Chondrocyte (in vitro differentiated cells): ENCODE measurements around the gene BCAS4. TPM values are rescaled to one million over a fixed set of nuclear protein-coding genes. Genes with fewer than 3 reads are reported as not detected.

ENCODE experiments used
- DNase-seq: peaks from one replicate; pipeline ENCODE4 v3.0.0; 2021; ENCODE audit warnings: mixed read lengths, low spot score
- H3K27ac Mint-ChIP-seq: one replicate; pipeline ENCODE4 v1.8.0; 2021; ENCODE audit warnings: mild to moderate bottlenecking, moderate library complexity, mixed read lengths; ENCODE audit not compliant: unreplicated experiment
- H3K27me3 Mint-ChIP-seq: 2 replicates; pipeline ENCODE4 v1.8.0; 2021; ENCODE audit warnings: low read depth, mixed read lengths
- H3K36me3 Mint-ChIP-seq: 2 replicates; pipeline ENCODE4 v1.8.0; 2021; ENCODE audit warnings: low read depth, mixed read lengths
- H3K4me1 Mint-ChIP-seq: 2 replicates; pipeline ENCODE4 v1.8.0; 2021; ENCODE audit warnings: low read depth, mild to moderate bottlenecking, mixed read lengths
- H3K4me3 Mint-ChIP-seq: one replicate; pipeline ENCODE4 v1.8.0; 2021; ENCODE audit warnings: mild to moderate bottlenecking, moderate library complexity, mixed read lengths; ENCODE audit not compliant: unreplicated experiment
- H3K9me3 Mint-ChIP-seq: 2 replicates; pipeline ENCODE4 v1.8.0; 2021; ENCODE audit warnings: low read depth, mixed read lengths
- CTCF ChIP-seq: fragments of 200-600 bp; sonication (generic); IDR thresholded peaks from 2 replicates; pipeline ENCODE4 v1.5.0; 2021; ENCODE audit warnings: antibody characterized with exemption, mild to moderate bottlenecking, moderate library complexity
- total RNA-seq: library from RNA; stranded (reverse); gene quantifications from 3 replicates; pipeline ENCODE4 v1.2.1, GENCODE V29; 2021

BCAS4 gene
- total RNA-seq, 1 donor from 2014 or later = 7.6 TPM

DNA sequence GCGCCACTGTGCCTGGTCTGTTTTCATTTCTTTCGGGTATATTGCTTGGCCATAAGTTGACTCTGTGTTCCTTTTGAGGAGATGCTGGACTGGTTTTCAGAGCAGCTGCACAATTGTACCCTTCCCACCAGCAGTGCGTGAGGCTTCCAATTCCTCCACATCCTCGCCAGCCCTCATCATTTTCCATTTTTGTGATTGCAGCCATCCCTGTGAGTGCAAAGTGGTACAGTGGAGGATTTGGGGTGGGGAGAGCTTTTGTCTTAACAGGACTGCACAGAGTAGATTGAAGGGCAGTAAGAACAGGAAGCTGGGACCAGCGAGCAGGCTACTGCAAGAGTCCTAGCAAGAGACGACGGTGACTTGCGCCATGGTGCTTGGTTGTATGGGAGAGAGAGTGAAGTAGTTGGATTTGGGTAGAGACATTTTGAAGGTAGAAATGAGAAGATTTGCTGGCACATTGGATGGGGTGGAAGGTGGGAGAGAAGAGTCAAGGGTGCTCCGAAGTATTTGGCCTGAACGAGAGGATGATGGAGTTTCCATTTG lies 18.3 kb downstream of the BCAS4 start:
- H3K9me3 Mint-ChIP-seq = peaks cover 5% of the 10 kb centered on the region
- no peaks in the 10 kb centered on the region for H3K36me3 Mint-ChIP-seq
- H3K27me3 Mint-ChIP-seq = no peaks in the 10 kb centered on the region
- no peak overlapping the region for H3K4me3 Mint-ChIP-seq
- no peak overlapping the region for H3K27ac Mint-ChIP-seq
- DNase-seq = no peak
- TF ChIP-seq CTCF = no peak
- H3K4me1 Mint-ChIP-seq = peaks cover 15% of the 10 kb centered on the region

DNA sequence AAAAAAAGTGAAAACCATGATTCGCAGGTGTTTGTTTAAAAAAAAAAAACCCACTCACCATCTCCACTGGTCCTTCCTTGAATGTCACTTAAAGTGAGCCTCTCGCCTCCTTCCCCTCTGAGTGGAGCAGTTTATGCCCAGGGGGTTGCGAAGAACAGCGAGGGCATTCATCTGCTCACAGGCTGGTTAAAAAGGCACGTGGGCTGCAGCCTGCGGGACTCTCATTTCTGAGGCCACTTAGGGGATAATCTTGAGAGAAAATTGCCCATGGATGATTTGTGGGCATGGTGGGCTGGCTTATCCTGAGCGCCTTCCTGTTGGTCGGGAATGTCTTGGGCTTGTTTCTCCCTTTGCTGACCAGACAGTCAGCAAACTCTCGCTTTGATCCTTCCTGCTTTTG lies 18.9 kb downstream of the BCAS4 start:
- Mint-ChIP-seq H3K9me3 (peaks cover 5% of the 10 kb centered on the region), H3K27ac (no peak overlapping the region), H3K4me1 (peaks cover 21% of the 10 kb centered on the region), H3K36me3 (peaks cover 2% of the 10 kb centered on the region), H3K27me3 (no peaks in the 10 kb centered on the region), H3K4me3 (no peak overlapping the region)
- DNase-seq = no peak
- TF ChIP-seq CTCF = no peak

GRCh38 chr20:50814438-50815161 lies 19.7 kb downstream of the BCAS4 start:
- peak overlapping the region; percentile 45 for H3K27ac Mint-ChIP-seq
- no peak overlapping the region for H3K4me3 Mint-ChIP-seq
- DNase-seq = no peak
- H3K27me3 Mint-ChIP-seq = no peaks in the 10 kb centered on the region
- H3K36me3 Mint-ChIP-seq = peaks cover 2% of the 10 kb centered on the region
- peaks cover 5% of the 10 kb centered on the region for H3K9me3 Mint-ChIP-seq
- TF ChIP-seq CTCF = no peak
- peaks cover 21% of the 10 kb centered on the region for H3K4me1 Mint-ChIP-seq

- no peak for TF ChIP-seq CTCF
- no peaks in the 10 kb centered on the region for H3K27me3 Mint-ChIP-seq
- no peaks in the 10 kb centered on the region for H3K9me3 Mint-ChIP-seq
- H3K4me3 Mint-ChIP-seq = no peak overlapping the region
- peaks cover 5% of the 10 kb centered on the region for H3K36me3 Mint-ChIP-seq
- no peak for DNase-seq
- H3K27ac Mint-ChIP-seq = peak overlapping the region; percentile 80
- H3K4me1 Mint-ChIP-seq = peaks cover 21% of the 10 kb centered on the region
These were observed 20.5 kb downstream of the BCAS4 start for GRCh38 chr20:50815162-50815989.

DNA sequence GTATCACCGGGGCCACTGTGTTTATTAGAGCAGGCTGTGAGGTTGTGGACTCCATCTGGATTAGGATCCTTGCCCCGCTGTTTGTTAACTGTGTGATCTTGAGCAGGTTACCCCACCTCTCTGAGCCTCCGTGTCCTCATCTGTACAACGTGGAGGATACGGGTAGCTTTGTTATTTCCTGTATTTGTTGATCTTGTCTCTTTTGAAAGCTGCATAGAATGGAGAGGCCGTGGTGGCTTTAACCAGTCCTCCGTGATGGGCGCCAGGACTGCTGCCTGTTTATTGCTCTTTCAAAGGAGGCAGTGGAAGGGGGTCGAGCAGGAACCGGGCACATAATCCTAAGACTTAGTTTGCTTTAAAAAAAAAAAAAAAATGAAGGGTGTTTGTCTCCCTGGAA lies 22.9 kb downstream of the BCAS4 start:
- H3K4me1 Mint-ChIP-seq = peaks cover 21% of the 10 kb centered on the region
- H3K9me3 Mint-ChIP-seq = no peaks in the 10 kb centered on the region
- no peak overlapping the region for H3K4me3 Mint-ChIP-seq
- no peak overlapping the region for H3K27ac Mint-ChIP-seq
- DNase-seq = no peak
- no peak for TF ChIP-seq CTCF
- H3K27me3 Mint-ChIP-seq = no peaks in the 10 kb centered on the region
- H3K36me3 Mint-ChIP-seq = peaks cover 5% of the 10 kb centered on the region
